Measurements from ENCODE around the gene CD300LB.
"Not testable (repeated sequence)": the region's sequence is repeated elsewhere in the genome, so short reads cannot be mapped to it uniquely, and the experiment has no call there.

Gene CD300LB

GRCh38 chr17:74567397-74567796, 36.1 kb upstream of the CD300LB start, which contains the start of gene CD300H:
Gene CD300H (minus strand): TSS chr17:74567509.
- Histone ChIP-seq H3K4me2 (no peak within 1 kb of the TSS), H3K4me1 (no peaks in the 10 kb centered on the region), H3K4me3 (no peak within 1 kb of the TSS), H3K9me3 (no peaks in the 10 kb centered on the region), H4K20me1 (no peaks in the 10 kb centered on the region), H3K27me3 (no peaks in the 10 kb centered on the region), H3K9ac (no peak within 1 kb of the TSS), H3K36me3 (no peaks in the 10 kb centered on the region), H3K27ac (no peak within 1 kb of the TSS)
- TF ChIP-seq Cebpa-rat (IDR thresholded peaks at IDR 0.05), result no peak

DNA sequence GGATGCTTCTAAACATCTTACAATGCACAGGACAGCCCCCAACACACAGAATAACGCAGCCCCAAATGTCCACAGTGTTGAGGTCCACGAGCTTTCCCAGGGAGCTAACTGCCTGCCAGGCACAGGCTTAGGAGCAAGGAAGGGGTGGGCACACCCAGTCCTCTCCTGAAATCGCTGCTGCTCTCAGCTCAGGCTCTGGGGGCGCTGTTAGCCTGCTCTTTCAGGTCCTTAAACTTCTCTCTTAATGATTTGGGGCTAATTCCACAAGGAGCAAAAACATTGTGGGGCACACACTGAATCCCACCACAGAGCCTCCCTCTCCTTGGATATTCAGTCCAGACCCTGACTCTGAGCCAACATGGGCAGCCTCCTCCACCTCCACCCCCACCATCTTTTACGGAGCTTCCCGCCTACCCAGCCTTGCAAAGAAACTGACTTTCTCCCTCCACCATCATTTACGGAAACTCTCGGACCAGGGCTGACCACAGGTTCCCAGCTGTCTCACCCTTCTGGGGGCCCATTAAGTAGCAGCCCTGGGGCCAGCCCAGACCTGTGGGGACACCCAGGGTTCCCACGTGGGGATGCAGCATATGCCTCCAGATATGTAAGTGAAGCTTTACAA, 35.0 kb upstream of the CD300LB start:
- H3K9me3 ChIP-seq, result no peaks in the 10 kb centered on the region
- no peak for TF ChIP-seq Cebpa-rat (IDR thresholded peaks at IDR 0.05)
- no peak overlapping the region for H3K4me2 ChIP-seq
- no peaks in the 10 kb centered on the region for H3K36me3 ChIP-seq
- no peak overlapping the region for H3K9ac ChIP-seq
- no peak overlapping the region for H3K4me3 ChIP-seq
- no peak overlapping the region for H3K27ac ChIP-seq
- H3K4me1 ChIP-seq, result no peaks in the 10 kb centered on the region
- no peaks in the 10 kb centered on the region for H3K27me3 ChIP-seq
- no peaks in the 10 kb centered on the region for H4K20me1 ChIP-seq

DNA sequence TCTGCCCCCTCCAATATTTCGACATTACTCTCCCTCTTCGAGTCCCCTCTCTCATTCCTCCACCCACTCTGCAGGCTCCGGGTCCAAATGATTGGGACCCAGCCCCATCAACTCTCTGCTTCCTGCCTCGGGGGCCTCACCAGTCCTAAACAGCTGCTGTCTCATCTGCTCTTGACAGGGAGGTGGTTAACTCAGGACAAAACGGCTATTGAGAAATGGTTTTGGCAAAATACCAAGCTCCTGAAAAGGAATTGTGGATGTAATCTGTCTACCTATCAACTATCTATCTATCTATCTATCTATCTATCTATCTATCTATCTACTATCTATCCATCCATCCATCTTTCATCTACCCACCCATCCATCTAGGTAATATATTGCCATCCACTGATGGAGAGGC, 33.9 kb upstream of the CD300LB start:
- H3K4me2 ChIP-seq, result no peak overlapping the region
- H3K4me3 ChIP-seq, result no peak overlapping the region
- H3K27ac ChIP-seq, result no peak overlapping the region
- no peaks in the 10 kb centered on the region for H3K4me1 ChIP-seq
- H3K36me3 ChIP-seq, result no peaks in the 10 kb centered on the region
- no peaks in the 10 kb centered on the region for H4K20me1 ChIP-seq
- no peaks in the 10 kb centered on the region for H3K9me3 ChIP-seq
- H3K27me3 ChIP-seq, result no peaks in the 10 kb centered on the region
- no peak for TF ChIP-seq Cebpa-rat (IDR thresholded peaks at IDR 0.05)
- no peak overlapping the region for H3K9ac ChIP-seq

DNA sequence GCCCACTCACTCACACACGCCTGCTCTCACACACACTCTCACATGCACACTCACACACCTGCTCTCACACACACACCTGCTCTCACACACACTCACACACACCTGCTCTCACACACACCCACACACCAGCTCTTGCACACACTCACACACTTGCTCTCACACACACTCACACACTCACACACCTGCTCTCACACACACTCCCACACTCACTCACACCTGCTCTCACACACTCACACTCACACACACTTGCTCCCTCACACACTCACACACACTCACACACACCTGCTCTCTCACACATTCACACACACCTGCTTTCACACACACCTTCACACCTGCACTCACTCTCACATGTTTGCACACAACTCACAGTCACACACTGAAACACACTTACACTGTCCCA, 32.1 kb upstream of the CD300LB start:
- Histone ChIP-seq H3K36me3 (no peaks in the 10 kb centered on the region), H3K9ac (no peak overlapping the region), H4K20me1 (no peaks in the 10 kb centered on the region), H3K4me1 (no peaks in the 10 kb centered on the region), H3K9me3 (no peaks in the 10 kb centered on the region), H3K4me3 (no peak overlapping the region), H3K27me3 (no peaks in the 10 kb centered on the region), H3K27ac (no peak overlapping the region), H3K4me2 (no peak overlapping the region)
- TF ChIP-seq Cebpa-rat (IDR thresholded peaks at IDR 0.05), result no peak

DNA sequence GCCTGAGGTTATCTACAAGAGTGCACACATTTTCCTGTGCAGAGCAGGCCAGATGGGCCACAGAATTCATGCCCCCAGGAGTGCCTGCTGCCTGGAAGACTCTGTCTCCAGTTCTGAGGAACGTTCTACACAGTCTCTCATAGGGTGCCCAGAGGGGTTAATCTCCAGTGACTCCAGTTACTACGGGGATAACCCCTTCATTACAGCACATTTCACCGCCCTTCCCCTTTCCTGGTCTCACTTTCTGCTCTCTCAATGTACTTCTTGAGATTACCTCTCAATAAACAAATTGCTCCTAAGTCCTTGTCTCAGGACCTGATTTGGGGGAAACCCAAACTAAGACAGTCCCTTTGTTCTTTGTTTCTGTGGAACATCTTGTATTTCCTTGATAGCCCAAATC, 30.3 kb upstream of the CD300LB start:
- TF ChIP-seq Cebpa-rat (IDR thresholded peaks at IDR 0.05), result no peak
- H3K4me3 ChIP-seq, result no peak overlapping the region
- H3K9ac ChIP-seq, result no peak overlapping the region
- no peaks in the 10 kb centered on the region for H3K9me3 ChIP-seq
- no peaks in the 10 kb centered on the region for H3K4me1 ChIP-seq
- no peaks in the 10 kb centered on the region for H3K36me3 ChIP-seq
- H4K20me1 ChIP-seq, result no peaks in the 10 kb centered on the region
- H3K27me3 ChIP-seq, result no peaks in the 10 kb centered on the region
- H3K4me2 ChIP-seq, result no peak overlapping the region
- H3K27ac ChIP-seq, result no peak overlapping the region

DNA sequence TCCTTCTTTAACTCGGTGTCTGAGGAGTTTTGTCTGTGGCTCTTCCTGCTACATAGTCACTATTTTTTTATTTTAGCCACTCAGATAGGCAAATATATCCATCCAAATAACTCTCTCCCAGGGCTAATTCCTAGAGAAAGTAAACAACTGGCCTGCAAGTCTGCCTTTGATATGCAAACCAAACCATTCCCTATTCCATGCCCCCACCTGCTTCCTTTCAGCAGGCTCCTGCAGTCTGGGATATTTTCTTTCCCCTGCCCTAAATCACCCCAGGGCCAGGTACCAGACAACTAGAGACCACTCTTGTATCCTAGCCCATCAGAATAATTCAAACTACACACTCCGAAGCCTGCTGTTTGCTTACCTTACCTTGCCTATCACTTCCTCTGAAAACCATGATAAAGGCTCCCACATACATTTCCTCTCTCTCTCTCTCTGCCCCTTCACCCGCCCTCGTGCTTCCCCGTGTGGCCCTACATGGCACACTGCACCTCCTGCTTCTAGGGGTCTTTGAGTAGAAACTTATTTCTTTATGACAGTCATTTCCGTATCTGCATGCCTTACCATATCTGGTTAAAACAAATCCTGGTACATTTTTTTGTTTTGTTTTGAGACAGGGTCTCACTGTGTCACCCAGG, 27.7 kb upstream of the CD300LB start:
- Histone ChIP-seq H3K36me3 (no peaks in the 10 kb centered on the region), H3K27me3 (no peaks in the 10 kb centered on the region), H3K9me3 (no peaks in the 10 kb centered on the region), H3K27ac (no peak overlapping the region), H3K9ac (no peak overlapping the region), H3K4me1 (no peaks in the 10 kb centered on the region), H3K4me2 (no peak overlapping the region), H3K4me3 (no peak overlapping the region), H4K20me1 (no peaks in the 10 kb centered on the region)
- TF ChIP-seq Cebpa-rat (IDR thresholded peaks at IDR 0.05), result no peak

DNA sequence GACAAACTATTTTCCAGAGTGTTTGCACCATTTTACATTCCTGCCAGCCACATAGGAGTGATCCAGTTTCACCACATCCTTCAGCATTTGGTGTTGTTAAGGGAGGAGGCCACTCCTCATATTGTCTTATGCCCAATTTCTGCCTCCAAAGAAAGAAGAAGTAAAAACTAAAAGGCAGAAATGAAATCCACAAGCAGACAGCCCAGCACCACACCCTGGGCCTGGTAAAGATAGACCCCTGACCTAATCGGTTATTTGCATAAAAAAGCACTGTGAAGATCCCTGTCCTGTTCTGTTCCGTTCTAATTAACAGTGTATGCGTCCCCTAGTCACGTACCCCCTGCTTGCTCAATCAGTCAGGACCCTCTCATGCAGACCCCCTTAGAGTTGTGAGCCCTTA, 27.1 kb upstream of the CD300LB start:
- not testable (repeated sequence) for H3K27ac ChIP-seq, H3K27me3 ChIP-seq, H3K9ac ChIP-seq, H3K4me2 ChIP-seq, H4K20me1 ChIP-seq, H3K4me1 ChIP-seq, H3K4me3 ChIP-seq, H3K36me3 ChIP-seq, H3K9me3 ChIP-seq

DNA sequence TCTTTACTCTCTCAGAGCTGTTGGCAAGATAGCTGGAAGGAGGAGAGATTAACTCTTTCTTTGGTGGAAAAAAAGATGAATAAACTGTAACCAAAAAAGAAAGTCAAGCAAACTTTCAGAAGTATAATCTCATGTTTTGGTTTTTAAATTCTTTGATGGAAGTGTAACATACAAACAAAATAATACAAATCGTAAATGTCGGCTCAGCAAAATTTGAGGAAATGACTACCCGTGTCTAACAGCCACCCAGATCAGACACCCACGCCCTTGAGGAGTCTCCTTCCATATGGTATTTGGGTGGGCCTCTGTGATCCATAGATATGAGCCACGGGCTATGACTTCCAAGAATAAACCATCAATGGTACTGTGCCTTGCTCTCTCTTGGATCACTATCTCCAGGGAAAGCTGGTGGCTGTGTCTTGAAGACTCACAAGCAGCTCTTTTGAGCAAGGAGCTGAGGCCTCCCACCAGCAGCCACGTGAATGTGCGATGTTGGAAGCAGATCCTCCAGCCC, 24.2 kb upstream of the CD300LB start:
- no peak for TF ChIP-seq Cebpa-rat (IDR thresholded peaks at IDR 0.05)
- H3K4me2 ChIP-seq, result no peak overlapping the region
- no peaks in the 10 kb centered on the region for H3K36me3 ChIP-seq
- no peaks in the 10 kb centered on the region for H3K9me3 ChIP-seq
- no peak overlapping the region for H3K4me3 ChIP-seq
- no peak overlapping the region for H3K27ac ChIP-seq
- H3K9ac ChIP-seq, result no peak overlapping the region
- H3K4me1 ChIP-seq, result no peaks in the 10 kb centered on the region
- H3K27me3 ChIP-seq, result no peaks in the 10 kb centered on the region
- no peaks in the 10 kb centered on the region for H4K20me1 ChIP-seq

- TF ChIP-seq Cebpa-rat (IDR thresholded peaks at IDR 0.05), result no peak
- no peaks in the 10 kb centered on the region for H3K9me3 ChIP-seq
Measured at GRCh38 chr17:74554909-74555308, 23.6 kb upstream of the CD300LB start.

GRCh38 chr17:74552037-74552436, 20.8 kb upstream of the CD300LB start:
- H3K4me3 ChIP-seq, result no peak overlapping the region
- H3K9ac ChIP-seq, result no peak overlapping the region
- H3K9me3 ChIP-seq, result no peaks in the 10 kb centered on the region
- no peaks in the 10 kb centered on the region for H3K27me3 ChIP-seq
- TF ChIP-seq Cebpa-rat (IDR thresholded peaks at IDR 0.05), result no peak
- H3K4me2 ChIP-seq, result no peak overlapping the region
- no peak overlapping the region for H3K27ac ChIP-seq
- peaks cover 25% of the 10 kb centered on the region for H3K4me1 ChIP-seq
- no peaks in the 10 kb centered on the region for H4K20me1 ChIP-seq
- H3K36me3 ChIP-seq, result no peaks in the 10 kb centered on the region

More at GRCh38 chr17:74554909-74555308, 23.6 kb upstream of the CD300LB start:
- Histone ChIP-seq H3K4me3 (no peak overlapping the region), H3K9ac (no peak overlapping the region), H3K4me1 (no peaks in the 10 kb centered on the region), H4K20me1 (no peaks in the 10 kb centered on the region), H3K4me2 (no peak overlapping the region), H3K36me3 (no peaks in the 10 kb centered on the region), H3K27ac (no peak overlapping the region), H3K27me3 (no peaks in the 10 kb centered on the region)
